ENCODE data around the gene ARHGEF5. TPM values are rescaled to one million over a fixed set of nuclear protein-coding genes. Genes with fewer than 3 reads are reported as not detected.

ARHGEF5 gene
- total RNA-seq, 1 experiment from 2014 or later: 9.5 TPM

DNA sequence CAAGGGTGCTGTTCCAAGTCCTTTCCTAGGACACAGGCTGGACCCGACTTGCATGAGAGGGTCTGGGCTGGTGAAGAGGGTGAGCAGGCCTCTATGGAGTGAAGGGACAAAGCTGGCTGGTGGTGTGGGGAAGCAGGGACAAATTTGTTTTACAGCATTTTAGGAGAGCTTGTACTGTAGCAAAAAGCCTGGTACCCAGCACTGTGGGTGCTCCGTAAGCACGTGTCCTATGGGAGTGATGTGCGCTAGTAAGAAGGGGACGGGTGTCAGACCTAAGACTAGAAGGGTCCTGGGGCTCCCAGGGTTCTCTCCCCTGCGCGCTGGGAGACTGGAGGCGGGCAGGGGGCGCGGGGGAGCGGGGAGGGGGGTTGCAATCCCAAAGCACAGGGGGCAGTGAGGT lies 47.9 kb downstream of the ARHGEF5 start:
- ChIA-PET CTCF (no interaction called here), POLR2A (ENCODE audit: low non-redundant PET) (no interaction called here)
- TF ChIP-seq EZH2 (IDR thresholded peaks at IDR 0.05; ENCODE audit: borderline replicate concordance, low read depth, low read length, poor library complexity, severe bottlenecking): no peak
- TF ChIP-seq, protein P1, sequence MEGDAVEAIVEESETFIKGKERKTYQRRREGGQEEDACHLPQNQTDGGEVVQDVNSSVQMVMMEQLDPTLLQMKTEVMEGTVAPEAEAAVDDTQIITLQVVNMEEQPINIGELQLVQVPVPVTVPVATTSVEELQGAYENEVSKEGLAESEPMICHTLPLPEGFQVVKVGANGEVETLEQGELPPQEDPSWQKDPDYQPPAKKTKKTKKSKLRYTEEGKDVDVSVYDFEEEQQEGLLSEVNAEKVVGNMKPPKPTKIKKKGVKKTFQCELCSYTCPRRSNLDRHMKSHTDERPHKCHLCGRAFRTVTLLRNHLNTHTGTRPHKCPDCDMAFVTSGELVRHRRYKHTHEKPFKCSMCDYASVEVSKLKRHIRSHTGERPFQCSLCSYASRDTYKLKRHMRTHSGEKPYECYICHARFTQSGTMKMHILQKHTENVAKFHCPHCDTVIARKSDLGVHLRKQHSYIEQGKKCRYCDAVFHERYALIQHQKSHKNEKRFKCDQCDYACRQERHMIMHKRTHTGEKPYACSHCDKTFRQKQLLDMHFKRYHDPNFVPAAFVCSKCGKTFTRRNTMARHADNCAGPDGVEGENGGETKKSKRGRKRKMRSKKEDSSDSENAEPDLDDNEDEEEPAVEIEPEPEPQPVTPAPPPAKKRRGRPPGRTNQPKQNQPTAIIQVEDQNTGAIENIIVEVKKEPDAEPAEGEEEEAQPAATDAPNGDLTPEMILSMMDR (conservative IDR thresholded peaks at IDR 0.05; ENCODE audit: low read depth, low read length): no peak
- Histone ChIP-seq H3K27ac (ENCODE audit: low read depth, low read length, poor library complexity, severe bottlenecking) (no peak overlapping the region), H3K27me3 (replicated peaks; ENCODE audit: insufficient read depth, low read depth, low read length, poor library complexity) (no peaks in the 10 kb centered on the region), H3K9me3 (ENCODE audit: low read depth, low read length, poor library complexity, severe bottlenecking) (no peaks in the 10 kb centered on the region), H3K36me3 (ENCODE audit: insufficient read depth, low read length, poor library complexity, severe bottlenecking) (no peaks in the 10 kb centered on the region), H3K4me1 (ENCODE audit: insufficient read depth, low read length, poor library complexity, severe bottlenecking) (no peaks in the 10 kb centered on the region), H3K4me3 (ENCODE audit: low read depth, low read length, poor library complexity, severe bottlenecking) (no peak overlapping the region)
- intact Hi-C loops (cut with micrococcal nuclease; ENCODE audit: unreplicated experiment): no loop called here
- no TSS peak for BruUV-seq (replicated peaks)
- DNase-seq (ENCODE audit: low spot score): no peak

DNA sequence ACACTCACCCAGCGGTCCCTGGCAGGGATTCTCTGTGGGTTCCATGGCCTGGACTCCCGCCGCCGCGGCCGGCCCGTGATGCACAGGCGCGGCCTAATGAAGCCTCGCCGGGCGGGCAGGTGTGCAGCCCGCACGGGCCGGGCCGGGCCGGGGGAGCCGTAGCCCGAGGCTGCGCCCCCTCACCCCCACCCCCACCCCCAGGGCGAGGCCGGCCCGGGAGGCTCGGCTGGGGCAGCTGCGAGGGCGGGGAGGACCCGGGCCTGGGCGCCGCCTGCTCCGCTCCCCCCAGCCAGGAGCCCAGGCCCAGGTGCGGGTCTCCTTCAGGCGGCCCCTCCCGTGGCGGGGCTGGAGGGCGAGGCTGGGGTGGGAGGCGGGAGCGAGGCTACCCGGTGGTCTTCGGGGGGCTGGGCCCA lies 48.5 kb downstream of the ARHGEF5 start, which contains the start of gene NOBOX:
Gene NOBOX, minus strand, starts transcription at position 45 of the 413 bp plus-strand sequence.
- TF ChIP-seq EZH2 (IDR thresholded peaks at IDR 0.05; ENCODE audit: borderline replicate concordance, low read depth, low read length, poor library complexity, severe bottlenecking): no peak
- TF ChIP-seq, protein P1 (conservative IDR thresholded peaks at IDR 0.05; ENCODE audit: low read depth, low read length): no peak
- Histone ChIP-seq H3K4me3 (ENCODE audit: low read depth, low read length, poor library complexity, severe bottlenecking) (no peak within 1 kb of the TSS), H3K27ac (ENCODE audit: low read depth, low read length, poor library complexity, severe bottlenecking) (no peak within 1 kb of the TSS), H3K4me1 (ENCODE audit: insufficient read depth, low read length, poor library complexity, severe bottlenecking) (no peaks in the 10 kb centered on the region), H3K36me3 (ENCODE audit: insufficient read depth, low read length, poor library complexity, severe bottlenecking) (no peaks in the 10 kb centered on the region), H3K27me3 (replicated peaks; ENCODE audit: insufficient read depth, low read depth, low read length, poor library complexity) (no peaks in the 10 kb centered on the region), H3K9me3 (ENCODE audit: low read depth, low read length, poor library complexity, severe bottlenecking) (no peaks in the 10 kb centered on the region)
- intact Hi-C loops (cut with micrococcal nuclease; ENCODE audit: unreplicated experiment): no loop called here
- ChIA-PET CTCF (no interaction called here), POLR2A (ENCODE audit: low non-redundant PET) (no interaction called here)
- no peak for DNase-seq (ENCODE audit: low spot score)
- BruUV-seq (replicated peaks): no TSS peak

DNA sequence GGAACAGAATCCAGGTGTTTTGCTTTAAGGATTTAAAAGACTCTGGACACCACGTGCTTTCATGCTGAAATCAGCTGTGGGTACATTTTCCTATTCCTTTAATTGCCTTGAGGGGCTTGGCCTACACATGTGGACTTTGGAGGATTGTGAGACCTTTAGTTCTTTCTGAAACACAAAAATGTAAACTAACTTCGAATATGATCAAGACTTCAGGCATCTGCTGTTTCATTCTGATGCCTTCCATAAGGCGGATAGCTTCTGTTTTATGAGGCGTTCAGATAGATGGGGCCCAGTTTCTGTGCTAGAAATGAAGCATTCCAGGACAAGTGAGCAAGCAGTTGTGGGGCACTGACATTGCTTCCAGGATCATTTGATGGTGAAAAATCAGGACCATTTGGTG lies 49.7 kb downstream of the ARHGEF5 start:
- TF ChIP-seq, protein P1 (conservative IDR thresholded peaks at IDR 0.05; ENCODE audit: low read depth, low read length): no peak
- no peak for TF ChIP-seq EZH2 (IDR thresholded peaks at IDR 0.05; ENCODE audit: borderline replicate concordance, low read depth, low read length, poor library complexity, severe bottlenecking)
- intact Hi-C loops (cut with micrococcal nuclease; ENCODE audit: unreplicated experiment): no loop called here
- POLR2A ChIA-PET (ENCODE audit: low non-redundant PET): no interaction called here
- no peaks in the 10 kb centered on the region for H3K4me1 ChIP-seq (ENCODE audit: insufficient read depth, low read length, poor library complexity, severe bottlenecking)
- H3K27me3 ChIP-seq (replicated peaks; ENCODE audit: insufficient read depth, low read depth, low read length, poor library complexity): no peaks in the 10 kb centered on the region
- CTCF ChIA-PET: no interaction called here
- no peak for DNase-seq (ENCODE audit: low spot score)
- no TSS peak for BruUV-seq (replicated peaks)
- H3K36me3 ChIP-seq (ENCODE audit: insufficient read depth, low read length, poor library complexity, severe bottlenecking): no peaks in the 10 kb centered on the region
- H3K27ac ChIP-seq (ENCODE audit: low read depth, low read length, poor library complexity, severe bottlenecking): no peak overlapping the region
- H3K4me3 ChIP-seq (ENCODE audit: low read depth, low read length, poor library complexity, severe bottlenecking): no peak overlapping the region
- H3K9me3 ChIP-seq (ENCODE audit: low read depth, low read length, poor library complexity, severe bottlenecking): no peaks in the 10 kb centered on the region
